CD4-positive, alpha-beta T cell (primary cell): ENCODE measurements around the gene FRMD4B. TPM values are rescaled to one million over a fixed set of nuclear protein-coding genes. Genes with fewer than 3 reads are reported as not detected.

ENCODE experiments used
- ATAC-seq: fragments of 200-7000 bp; cut with Tn5 transposase; one replicate; pipeline ENCODE4 v1.10.0; 2022; ENCODE audit warnings: mild to moderate bottlenecking; ENCODE audit not compliant: poor library complexity
- CTCF ChIA-PET: fragments of 350-600 bp; sonication (Branson Sonifier 250); formaldehyde crosslinking; loops from one replicate; lab custom pipeline; 2021; ENCODE audit warnings: antibody characterized with exemption, inconsistent platforms; lab: Charles Lee
- POLR2A ChIA-PET: fragments of 350-600 bp; sonication (Branson Sonifier 250); formaldehyde crosslinking; loops from one replicate; lab custom pipeline; 2021; ENCODE audit warnings: antibody characterized with exemption, inconsistent platforms; lab: Charles Lee
- DNase-seq, 14 experiments: peaks; one replicate each; pipeline ENCODE4 v3.0.0-alpha.2; 2013 to 2020; ENCODE audit warnings: mixed read lengths in 2 of 14
- H3K27ac ChIP-seq, 2 donors: one replicate each; pipeline versions ENCODE4 v1.5.1 to v1.7.0; 2013; ENCODE audit warnings: low read length in 2 of 2, low read depth in 1 of 2, mild to moderate bottlenecking in 1 of 2
- H3K27me3 ChIP-seq, 2 experiments: 1 replicate in 1 of 2; 2 replicates in 1 of 2; pipeline versions ENCODE4 v1.6.1 to v1.7.0; 2013; ENCODE audit warnings: low read length in 2 of 2, control low read depth in 1 of 2, mild to moderate bottlenecking in 1 of 2, moderate library complexity in 1 of 2; ENCODE audit not compliant: insufficient read depth in 2 of 2, control insufficient read depth in 1 of 2
- H3K36me3 ChIP-seq: one replicate; pipeline ENCODE4 v1.6.1; 2013; ENCODE audit warnings: low read length, control low read depth; ENCODE audit not compliant: insufficient read depth
- H3K4me1 ChIP-seq: one replicate; pipeline ENCODE4 v1.6.1; 2013; ENCODE audit warnings: low read length, control low read depth; ENCODE audit not compliant: insufficient read depth
- H3K4me3 ChIP-seq: one replicate; pipeline ENCODE4 v1.5.1; 2013; ENCODE audit warnings: mild to moderate bottlenecking, low read length, moderate library complexity
- H3K9me3 ChIP-seq, 2 experiments: 1 replicate in 1 of 2; 2 replicates in 1 of 2; pipeline versions ENCODE4 v1.6.1 to v1.7.0; 2013; ENCODE audit warnings: low read length in 2 of 2, mild to moderate bottlenecking in 2 of 2, control low read depth in 1 of 2, moderate library complexity in 1 of 2; ENCODE audit not compliant: control insufficient read depth in 1 of 2, insufficient read depth in 1 of 2
- H3K27ac Mint-ChIP-seq: one replicate; pipeline ENCODE4 v1.8.0; 2020; ENCODE audit warnings: mixed read lengths
- H3K27me3 Mint-ChIP-seq: one replicate; pipeline ENCODE4 v1.8.0; 2021; ENCODE audit warnings: mixed read lengths
- H3K36me3 Mint-ChIP-seq: one replicate; pipeline ENCODE4 v1.8.0; 2021; ENCODE audit warnings: low read depth, mixed read lengths
- H3K4me1 Mint-ChIP-seq: one replicate; pipeline ENCODE4 v1.8.0; 2021; ENCODE audit warnings: low read depth, mixed read lengths
- H3K4me3 Mint-ChIP-seq: one replicate; pipeline ENCODE4 v1.8.0; 2020; ENCODE audit warnings: mild to moderate bottlenecking, mixed read lengths
- H3K9me3 Mint-ChIP-seq: one replicate; pipeline ENCODE4 v1.8.0; 2020; ENCODE audit warnings: mixed read lengths
- intact Hi-C, 2 experiments: fragments of 100-400 bp; cut with DNase I in 1 of 2; cut with micrococcal nuclease in 1 of 2; formaldehyde crosslinking; loops; one replicate each; pipeline versions ENCODE4 v1.15.1 to v1.9.0; 2023 to 2025; cut with DNase I, micrococcal nuclease
- total RNA-seq, 174 experiments: library from RNA in 2 of 174; stranded (reverse) in 2 of 174; gene quantifications; one replicate each; pipeline ENCODE4 v1.2.3 and lab custom pipeline; 2021 to 2026
- TF ChIP-seq, protein P1 (sequence below): fragments of 200-600 bp; IDR thresholded peaks from one replicate; pipeline ENCODE4 v1.8.0; 2022; ENCODE audit warnings: antibody characterized with exemption, mild to moderate bottlenecking

The FRMD4B gene
- total RNA-seq, 2 experiments from 2014 or later: 5.5 to 7.7 TPM

DNA sequence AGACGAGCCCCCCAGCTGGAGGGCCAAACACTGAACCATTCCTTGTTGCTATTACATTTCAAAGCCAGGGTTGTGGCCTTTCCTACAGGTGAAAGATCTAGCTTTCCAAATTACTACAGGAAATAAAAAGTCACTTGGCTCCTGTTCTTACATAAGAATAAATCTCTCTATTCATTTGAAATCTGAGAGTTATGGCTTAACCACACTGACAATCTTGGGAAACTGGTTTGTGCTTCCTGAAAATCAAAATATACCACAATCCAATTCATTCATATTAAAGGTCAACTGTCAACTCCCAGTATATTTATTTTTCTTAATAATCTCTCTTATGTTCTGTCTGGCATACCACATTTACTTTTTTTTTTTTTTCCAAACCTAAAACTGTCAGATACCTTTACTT is 159.8 kb downstream of the FRMD4B start:
- Mint-ChIP-seq H3K4me3 (no peak overlapping the region), H3K36me3 (no peaks in the 10 kb centered on the region), H3K4me1 (no peaks in the 10 kb centered on the region), H3K27me3 (no peaks in the 10 kb centered on the region), H3K27ac (no peak overlapping the region), H3K9me3 (no peaks in the 10 kb centered on the region)
- ChIA-PET CTCF (no interaction called here), POLR2A (no interaction called here)
- Histone ChIP-seq H3K27ac (no peak overlapping the region), H3K36me3 (peaks cover 2% of the 10 kb centered on the region), H3K4me1 (no peaks in the 10 kb centered on the region), H3K9me3 (no peaks in the 10 kb centered on the region), H3K27me3 (no peaks in the 10 kb centered on the region), H3K4me3 (no peak overlapping the region)
- no peak for ATAC-seq
- intact Hi-C loops: no loop called here
- DNase-seq: no peak
- TF ChIP-seq, protein P1, sequence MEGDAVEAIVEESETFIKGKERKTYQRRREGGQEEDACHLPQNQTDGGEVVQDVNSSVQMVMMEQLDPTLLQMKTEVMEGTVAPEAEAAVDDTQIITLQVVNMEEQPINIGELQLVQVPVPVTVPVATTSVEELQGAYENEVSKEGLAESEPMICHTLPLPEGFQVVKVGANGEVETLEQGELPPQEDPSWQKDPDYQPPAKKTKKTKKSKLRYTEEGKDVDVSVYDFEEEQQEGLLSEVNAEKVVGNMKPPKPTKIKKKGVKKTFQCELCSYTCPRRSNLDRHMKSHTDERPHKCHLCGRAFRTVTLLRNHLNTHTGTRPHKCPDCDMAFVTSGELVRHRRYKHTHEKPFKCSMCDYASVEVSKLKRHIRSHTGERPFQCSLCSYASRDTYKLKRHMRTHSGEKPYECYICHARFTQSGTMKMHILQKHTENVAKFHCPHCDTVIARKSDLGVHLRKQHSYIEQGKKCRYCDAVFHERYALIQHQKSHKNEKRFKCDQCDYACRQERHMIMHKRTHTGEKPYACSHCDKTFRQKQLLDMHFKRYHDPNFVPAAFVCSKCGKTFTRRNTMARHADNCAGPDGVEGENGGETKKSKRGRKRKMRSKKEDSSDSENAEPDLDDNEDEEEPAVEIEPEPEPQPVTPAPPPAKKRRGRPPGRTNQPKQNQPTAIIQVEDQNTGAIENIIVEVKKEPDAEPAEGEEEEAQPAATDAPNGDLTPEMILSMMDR: no peak

DNA sequence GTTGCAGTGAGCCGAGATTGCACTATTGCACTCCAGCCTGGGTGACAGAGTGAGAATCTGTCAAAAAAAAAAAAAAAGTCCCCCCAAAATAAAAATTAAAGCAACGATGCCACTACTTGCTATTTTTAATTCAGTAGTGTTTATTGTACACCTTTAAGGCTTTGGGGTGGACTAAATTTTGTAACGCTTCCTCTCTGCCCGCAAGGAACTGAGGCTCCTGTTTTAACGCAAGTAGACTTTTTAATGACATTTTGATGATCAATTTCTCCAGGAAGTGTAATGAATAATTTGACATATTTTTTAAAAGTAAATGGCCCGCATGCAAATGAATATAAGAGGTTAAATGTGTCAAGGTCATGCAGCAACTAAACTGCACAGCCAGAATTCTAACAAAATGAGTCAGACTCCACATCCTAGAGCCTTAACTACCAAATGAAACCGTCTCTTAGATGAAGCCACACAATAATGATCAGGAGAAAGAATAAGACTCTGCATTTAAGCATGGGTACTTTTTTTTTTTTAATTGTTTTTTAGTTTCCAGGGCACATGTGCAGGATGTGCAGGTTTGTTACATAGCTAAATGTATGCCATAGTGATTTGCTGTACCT is 166.7 kb downstream of the FRMD4B start:
- ChIA-PET POLR2A (no interaction called here), CTCF (interaction anchor here (1.1 kb wide), 1 partner anchor 22 kb away, joined by 3 read pairs; no protein-coding TSS in a partner anchor)
- Mint-ChIP-seq H3K27me3 (no peaks in the 10 kb centered on the region), H3K36me3 (no peaks in the 10 kb centered on the region), H3K4me3 (no peak overlapping the region), H3K27ac (no peak overlapping the region), H3K4me1 (no peaks in the 10 kb centered on the region), H3K9me3 (no peaks in the 10 kb centered on the region)
- intact Hi-C loops: no loop called here
- H3K27me3 ChIP-seq: no peaks in the 10 kb centered on the region
- H3K9me3 ChIP-seq: no peaks in the 10 kb centered on the region
- ATAC-seq (no peak), DNase-seq (no peak)
- TF ChIP-seq, protein P1: no peak
- no peak overlapping the region for H3K27ac ChIP-seq
- H3K4me3 ChIP-seq: no peak overlapping the region
- peaks cover 2% of the 10 kb centered on the region for H3K36me3 ChIP-seq
- no peaks in the 10 kb centered on the region for H3K4me1 ChIP-seq

DNA sequence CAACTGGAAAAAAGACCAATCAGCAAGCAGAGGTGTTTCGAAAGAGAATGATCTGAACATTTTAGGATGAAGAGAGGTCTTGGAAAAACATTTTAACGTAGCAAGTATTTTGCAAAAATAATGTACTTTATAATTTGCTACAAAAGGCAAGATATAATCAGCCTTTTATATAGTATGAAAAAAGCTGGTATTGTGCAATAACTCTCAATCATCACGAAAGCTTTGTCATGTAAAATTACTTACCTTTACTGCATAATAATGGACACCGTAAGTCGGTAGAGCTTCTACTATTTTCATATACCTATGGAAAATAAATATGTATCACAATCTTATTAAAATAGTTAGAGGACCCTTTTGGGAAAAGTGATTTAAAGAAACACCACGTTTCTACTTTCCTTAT is 167.8 kb downstream of the FRMD4B start:
- TF ChIP-seq, protein P1: no peak
- no peak for DNase-seq
- H3K36me3 Mint-ChIP-seq: no peaks in the 10 kb centered on the region
- Histone ChIP-seq H3K9me3 (no peaks in the 10 kb centered on the region), H3K4me1 (no peaks in the 10 kb centered on the region), H3K4me3 (no peak overlapping the region), H3K36me3 (no peaks in the 10 kb centered on the region), H3K27me3 (no peaks in the 10 kb centered on the region), H3K27ac (no peak overlapping the region)
- H3K9me3 Mint-ChIP-seq: no peaks in the 10 kb centered on the region
- POLR2A ChIA-PET: interaction anchor here (0.6 kb wide), 1 partner anchor 33 kb away, joined by 4 read pairs; no protein-coding TSS in a partner anchor
- intact Hi-C loops: no loop called here
- CTCF ChIA-PET: interaction anchor here (1.0 to 1.1 kb wide), 2 partner anchors 21 to 56 kb away, joined by 3 read pairs; no protein-coding TSS in a partner anchor
- no peak overlapping the region for H3K27ac Mint-ChIP-seq
- ATAC-seq: no peak
- no peaks in the 10 kb centered on the region for H3K4me1 Mint-ChIP-seq
- H3K4me3 Mint-ChIP-seq: no peak overlapping the region
- no peaks in the 10 kb centered on the region for H3K27me3 Mint-ChIP-seq
